Endodermal cell (in vitro differentiated cells): ENCODE data around the gene BMPR1B. TPM values are rescaled to one million over a fixed set of nuclear protein-coding genes. Genes with fewer than 3 reads are reported as not detected.

ENCODE experiments used
- DNase-seq: peaks from one replicate; pipeline ENCODE4 v3.0.0-alpha.2; 2017
- H3K27ac ChIP-seq: 2 replicates; pipeline ENCODE4 v1.5.1; 2013; ENCODE audit warnings: mild to moderate bottlenecking, low read depth, low read length, moderate library complexity
- H3K27me3 ChIP-seq: 2 replicates; pipeline ENCODE4 v1.6.1; 2013; ENCODE audit warnings: mild to moderate bottlenecking, low read length, moderate library complexity; ENCODE audit not compliant: insufficient read depth, control insufficient read depth, poor library complexity, severe bottlenecking
- H3K36me3 ChIP-seq: 2 replicates; pipeline ENCODE4 v1.7.0; 2013; ENCODE audit warnings: mild to moderate bottlenecking, low read length, moderate library complexity; ENCODE audit not compliant: control insufficient read depth, insufficient read depth
- H3K4me1 ChIP-seq: one replicate; pipeline ENCODE4 v1.7.0; 2013; ENCODE audit warnings: low read length; ENCODE audit not compliant: control insufficient read depth, insufficient read depth
- H3K4me3 ChIP-seq: 2 replicates; pipeline ENCODE4 v1.5.1; 2013; ENCODE audit warnings: mild to moderate bottlenecking, low read length, moderate library complexity
- H3K9ac ChIP-seq: 2 replicates; pipeline ENCODE4 v1.6.1; 2013; ENCODE audit warnings: mild to moderate bottlenecking, low read length, moderate library complexity; ENCODE audit not compliant: poor library complexity, severe bottlenecking; ENCODE audit errors: extremely low read depth
- H3K9me3 ChIP-seq: 2 replicates; pipeline ENCODE4 v1.6.1; 2013; ENCODE audit warnings: mild to moderate bottlenecking, low read length, moderate library complexity; ENCODE audit not compliant: control insufficient read depth
- H3K27ac Mint-ChIP-seq: 2 replicates; pipeline ENCODE4 v1.8.0; 2020; ENCODE audit warnings: mixed read lengths
- H3K27me3 Mint-ChIP-seq: 2 replicates; pipeline ENCODE4 v1.8.0; 2021; ENCODE audit warnings: mild to moderate bottlenecking, mixed read lengths; ENCODE audit not compliant: insufficient read depth
- H3K36me3 Mint-ChIP-seq: 2 replicates; pipeline ENCODE4 v1.8.0; 2020; ENCODE audit warnings: low read depth, mixed read lengths
- H3K4me1 Mint-ChIP-seq: 2 replicates; pipeline ENCODE4 v1.8.0; 2020; ENCODE audit warnings: mixed read lengths
- H3K4me3 Mint-ChIP-seq: 2 replicates; pipeline ENCODE4 v1.8.0; 2020; ENCODE audit warnings: mild to moderate bottlenecking, moderate library complexity, mixed read lengths
- H3K9me3 Mint-ChIP-seq: 2 replicates; pipeline ENCODE4 v1.8.0; 2020; ENCODE audit warnings: mild to moderate bottlenecking, mixed read lengths
- WGBS, 2 experiments: methylation state at CpG; one replicate each; pipeline versions ENCODE4 v1.1.5 to v1.1.7; 2013; ENCODE audit warnings: missing lambda C conversion rate in 2 of 2, mixed read lengths in 1 of 2; ENCODE audit not compliant: insufficient coverage in 1 of 2, insufficient read length in 1 of 2; 5-methylcytosine and 5-hydroxymethylcytosine counted together
- total RNA-seq, 2 donors: library from RNA; stranded (reverse); fragmentation: NEBNext Ultra II Directional in 1 of 2; extraction: Animal tissue kit (Norgen Biotek cat#: 25700) in 1 of 2; gene quantifications; 2 replicates in 1 of 2; 3 replicates in 1 of 2; pipeline ENCODE4 v1.2.1, GENCODE V29; 2021
- TF ChIP-seq, protein P1 (sequence below): fragments of 200-600 bp; sonication (generic); conservative IDR thresholded peaks from 2 replicates; pipeline ENCODE4 v1.5.0; 2021; ENCODE audit warnings: antibody characterized with exemption, mild to moderate bottlenecking

The BMPR1B gene
- total RNA-seq, 2 donors from 2014 or later = 2.8 to 3.6 TPM

DNA sequence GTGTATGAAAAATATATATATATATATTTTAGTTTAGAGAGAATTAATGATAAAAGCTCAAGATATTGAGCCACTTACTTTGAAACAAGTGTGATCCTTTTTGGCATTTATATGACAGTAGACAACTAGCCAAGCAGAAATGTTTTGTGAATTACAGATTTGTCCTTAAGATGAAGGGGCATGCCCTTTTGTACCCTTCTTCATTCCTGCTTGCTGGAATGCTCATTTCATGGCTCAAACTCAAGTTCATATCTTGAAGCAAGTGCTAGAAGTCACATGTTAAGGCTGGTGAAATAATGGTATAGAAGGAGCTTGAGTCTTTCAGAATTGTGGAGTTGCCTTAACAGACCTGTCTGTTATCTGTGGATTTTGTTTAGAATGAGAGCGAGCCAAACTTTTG is 203.0 kb downstream of the BMPR1B start:
- no peak for DNase-seq
- H3K4me1 Mint-ChIP-seq = peaks cover 13% of the 10 kb centered on the region
- TF ChIP-seq, protein P1, sequence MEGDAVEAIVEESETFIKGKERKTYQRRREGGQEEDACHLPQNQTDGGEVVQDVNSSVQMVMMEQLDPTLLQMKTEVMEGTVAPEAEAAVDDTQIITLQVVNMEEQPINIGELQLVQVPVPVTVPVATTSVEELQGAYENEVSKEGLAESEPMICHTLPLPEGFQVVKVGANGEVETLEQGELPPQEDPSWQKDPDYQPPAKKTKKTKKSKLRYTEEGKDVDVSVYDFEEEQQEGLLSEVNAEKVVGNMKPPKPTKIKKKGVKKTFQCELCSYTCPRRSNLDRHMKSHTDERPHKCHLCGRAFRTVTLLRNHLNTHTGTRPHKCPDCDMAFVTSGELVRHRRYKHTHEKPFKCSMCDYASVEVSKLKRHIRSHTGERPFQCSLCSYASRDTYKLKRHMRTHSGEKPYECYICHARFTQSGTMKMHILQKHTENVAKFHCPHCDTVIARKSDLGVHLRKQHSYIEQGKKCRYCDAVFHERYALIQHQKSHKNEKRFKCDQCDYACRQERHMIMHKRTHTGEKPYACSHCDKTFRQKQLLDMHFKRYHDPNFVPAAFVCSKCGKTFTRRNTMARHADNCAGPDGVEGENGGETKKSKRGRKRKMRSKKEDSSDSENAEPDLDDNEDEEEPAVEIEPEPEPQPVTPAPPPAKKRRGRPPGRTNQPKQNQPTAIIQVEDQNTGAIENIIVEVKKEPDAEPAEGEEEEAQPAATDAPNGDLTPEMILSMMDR = no peak
- no peaks in the 10 kb centered on the region for H3K27me3 Mint-ChIP-seq
- Histone ChIP-seq H3K4me3 (no peak overlapping the region), H3K27ac (no peak overlapping the region), H3K36me3 (no peaks in the 10 kb centered on the region), H3K4me1 (no peaks in the 10 kb centered on the region), H3K27me3 (no peaks in the 10 kb centered on the region), H3K9ac (no peak overlapping the region), H3K9me3 (peaks cover 8% of the 10 kb centered on the region)
- H3K9me3 Mint-ChIP-seq = peaks cover 3% of the 10 kb centered on the region
- H3K36me3 Mint-ChIP-seq = no peaks in the 10 kb centered on the region
- H3K4me3 Mint-ChIP-seq = no peak overlapping the region
- 100% methylated on average over 1 of the region's 1 CpG for WGBS, 2 experiments
- H3K27ac Mint-ChIP-seq = peak overlapping the region; percentile 60

DNA sequence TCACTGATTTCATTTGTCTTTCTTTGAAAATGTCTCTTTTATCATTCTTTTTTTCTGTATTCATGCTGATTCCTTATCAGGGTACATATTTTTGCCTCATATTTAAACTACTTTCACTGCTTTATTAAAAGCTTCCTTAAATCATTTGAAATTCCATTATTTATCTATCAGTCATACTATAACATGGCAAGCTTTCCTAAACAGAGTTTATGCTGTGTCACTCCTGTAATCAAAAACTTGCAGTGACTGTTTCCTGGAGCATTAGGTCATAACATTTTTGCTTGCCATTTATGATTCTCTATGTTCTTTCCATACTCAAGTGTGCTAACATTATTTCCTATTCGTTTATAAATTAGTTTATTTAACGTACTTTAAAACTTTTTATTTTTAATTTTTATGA is 203.7 kb downstream of the BMPR1B start:
- Mint-ChIP-seq H3K9me3 (peaks cover 3% of the 10 kb centered on the region), H3K27me3 (no peaks in the 10 kb centered on the region), H3K36me3 (no peaks in the 10 kb centered on the region), H3K4me3 (no peak overlapping the region), H3K27ac (no peak overlapping the region), H3K4me1 (peaks cover 14% of the 10 kb centered on the region)
- no peaks in the 10 kb centered on the region for H3K4me1 ChIP-seq
- H3K27me3 ChIP-seq = no peaks in the 10 kb centered on the region
- no peak overlapping the region for H3K27ac ChIP-seq
- DNase-seq = no peak
- H3K9me3 ChIP-seq = peaks cover 8% of the 10 kb centered on the region
- H3K36me3 ChIP-seq = no peaks in the 10 kb centered on the region
- no peak overlapping the region for H3K9ac ChIP-seq
- no CpG with 5 or more reads among the region's 2 CpGs for WGBS, 2 experiments
- no peak overlapping the region for H3K4me3 ChIP-seq
- TF ChIP-seq, protein P1 = no peak

DNA sequence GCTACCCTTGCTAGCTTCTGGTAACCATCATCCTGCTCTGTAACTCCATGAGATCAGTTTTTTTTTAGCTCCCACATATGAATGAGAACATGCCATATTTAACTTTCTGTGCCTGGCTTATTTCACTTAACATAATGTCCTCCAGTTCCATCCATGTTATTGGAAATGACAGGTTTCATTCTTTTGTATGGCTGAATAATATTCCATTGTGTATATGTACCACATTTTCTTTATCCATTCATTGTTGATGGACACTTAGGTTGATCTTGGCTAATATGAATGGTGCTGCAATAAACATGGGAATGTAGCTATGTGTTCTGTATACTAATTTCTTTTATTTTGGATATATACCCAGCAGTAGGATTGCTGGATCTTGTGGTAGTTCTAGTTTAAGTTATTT is 204.7 kb downstream of the BMPR1B start:
- peaks cover 8% of the 10 kb centered on the region for H3K9me3 ChIP-seq
- H3K27ac ChIP-seq = no peak overlapping the region
- no peaks in the 10 kb centered on the region for H3K36me3 Mint-ChIP-seq
- no peaks in the 10 kb centered on the region for H3K27me3 ChIP-seq
- DNase-seq = no peak
- H3K4me3 ChIP-seq = no peak overlapping the region
- no peak overlapping the region for H3K4me3 Mint-ChIP-seq
- no peak overlapping the region for H3K27ac Mint-ChIP-seq
- peaks cover 7% of the 10 kb centered on the region for H3K4me1 Mint-ChIP-seq
- H3K36me3 ChIP-seq = no peaks in the 10 kb centered on the region
- no peaks in the 10 kb centered on the region for H3K27me3 Mint-ChIP-seq
- TF ChIP-seq, protein P1 = no peak
- no peak overlapping the region for H3K9ac ChIP-seq
- peaks cover 3% of the 10 kb centered on the region for H3K9me3 Mint-ChIP-seq
- H3K4me1 ChIP-seq = no peaks in the 10 kb centered on the region
